Mesothelial cell of epicardium (in vitro differentiated cells): Measurements from ENCODE around the gene NPSR1. TPM values are rescaled to one million over a fixed set of nuclear protein-coding genes. Genes with fewer than 3 reads are reported as not detected.

Experiments used
- DNase-seq, 2 experiments: peaks; one replicate each; pipeline ENCODE4 v3.0.0; 2021; ENCODE audit warnings: low spot score in 2 of 2; ENCODE audit not compliant: unreplicated experiment in 2 of 2
- H3K27ac Mint-ChIP-seq: 2 replicates; pipeline ENCODE4 v1.8.0; 2021; ENCODE audit warnings: mixed read lengths
- H3K27me3 Mint-ChIP-seq: 2 replicates; pipeline ENCODE4 v1.8.0; 2021; ENCODE audit warnings: low read depth, mixed read lengths
- H3K36me3 Mint-ChIP-seq: 2 replicates; pipeline ENCODE4 v1.8.0; 2021; ENCODE audit warnings: mixed read lengths
- H3K4me1 Mint-ChIP-seq: 2 replicates; pipeline ENCODE4 v1.8.0; 2021; ENCODE audit warnings: mixed read lengths
- H3K4me3 Mint-ChIP-seq: 2 replicates; pipeline ENCODE4 v1.8.0; 2021; ENCODE audit warnings: mild to moderate bottlenecking, moderate library complexity, mixed read lengths
- H3K9me3 Mint-ChIP-seq: 2 replicates; pipeline ENCODE4 v1.8.0; 2021; ENCODE audit warnings: mixed read lengths
- CTCF ChIP-seq: fragments of 200-600 bp; sonication (generic); IDR thresholded peaks from one replicate; pipeline ENCODE4 v1.5.0; 2021; ENCODE audit warnings: antibody characterized with exemption; ENCODE audit not compliant: unreplicated experiment
- total RNA-seq: library from RNA; stranded (reverse); gene quantifications from 3 replicates; pipeline ENCODE4 v1.2.1, GENCODE V29; 2021

Gene NPSR1
- total RNA-seq, 1 donor from 2014 or later: not detected

DNA sequence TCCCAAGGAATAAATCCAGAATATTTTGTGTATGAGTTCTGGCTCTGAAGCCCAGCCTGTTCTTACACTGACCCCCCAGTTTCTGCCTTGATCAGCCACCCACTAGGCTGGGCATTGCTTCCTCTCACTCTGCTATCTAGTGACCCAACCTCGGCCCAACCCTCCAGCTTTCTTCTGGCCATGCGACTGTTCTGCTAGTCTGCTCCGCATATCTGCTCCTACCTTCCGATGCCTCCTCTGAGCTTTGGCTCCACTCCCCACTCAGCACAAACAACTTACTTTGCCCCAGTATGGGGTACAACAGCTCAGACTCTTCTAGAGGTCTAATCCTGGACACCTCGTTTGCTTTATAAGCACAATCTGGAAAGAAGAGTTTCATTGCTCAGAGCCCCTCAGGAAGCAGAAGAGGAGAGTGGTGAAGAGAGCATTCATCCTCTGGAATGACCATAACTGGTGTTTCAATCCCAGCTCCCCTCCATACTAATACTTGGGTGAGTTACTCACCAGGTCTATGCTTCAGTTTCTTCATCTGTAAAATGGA lies 99.6 kb downstream of the NPSR1 start:
- H3K9me3 Mint-ChIP-seq: no peaks in the 10 kb centered on the region
- H3K4me3 Mint-ChIP-seq: no peak overlapping the region
- DNase-seq: no peak
- no peak for TF ChIP-seq CTCF
- no peaks in the 10 kb centered on the region for H3K36me3 Mint-ChIP-seq
- no peaks in the 10 kb centered on the region for H3K27me3 Mint-ChIP-seq
- no peak overlapping the region for H3K27ac Mint-ChIP-seq
- H3K4me1 Mint-ChIP-seq: peaks cover 8% of the 10 kb centered on the region

- Mint-ChIP-seq H3K36me3 (no peaks in the 10 kb centered on the region), H3K27me3 (no peaks in the 10 kb centered on the region), H3K27ac (no peak overlapping the region), H3K4me1 (peaks cover 8% of the 10 kb centered on the region), H3K9me3 (no peaks in the 10 kb centered on the region), H3K4me3 (no peak overlapping the region)
- no peak for DNase-seq
- no peak for TF ChIP-seq CTCF
These were observed 100.1 kb downstream of the NPSR1 start for GRCh38 chr7:34758111-34758601.

DNA sequence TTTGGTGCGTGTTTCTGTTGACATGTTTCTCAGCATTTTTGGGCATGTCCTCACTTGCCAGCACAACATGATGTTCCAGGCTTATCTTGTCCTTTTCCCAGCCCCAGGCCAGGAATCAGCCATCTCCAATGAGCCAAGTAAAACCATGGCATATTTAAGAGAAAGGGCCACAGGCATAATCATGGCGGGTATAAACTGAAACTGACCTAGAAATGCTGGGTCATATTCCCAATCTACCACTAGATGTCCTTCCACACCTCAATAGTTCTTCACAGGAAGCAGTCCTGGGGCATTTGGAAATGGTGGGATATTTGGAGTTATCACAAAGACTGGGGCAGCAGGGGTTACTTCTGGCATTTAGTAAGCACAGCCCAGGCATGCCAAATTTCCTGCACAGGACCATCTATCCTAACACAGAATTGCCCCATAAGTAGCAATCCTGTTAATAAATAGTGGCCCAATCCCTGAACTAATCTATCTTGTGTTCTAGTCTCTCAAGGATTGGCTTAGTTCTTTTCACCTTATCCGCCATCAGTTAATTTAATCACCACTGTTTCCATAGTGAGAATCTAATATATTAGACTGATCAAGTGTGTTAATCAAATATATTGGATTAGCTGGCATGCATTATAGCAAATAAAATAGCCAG lies 101.6 kb downstream of the NPSR1 start:
- TF ChIP-seq CTCF: peak; percentile 41
- DNase-seq: no peak
- Mint-ChIP-seq H3K27me3 (no peaks in the 10 kb centered on the region), H3K27ac (no peak overlapping the region), H3K9me3 (no peaks in the 10 kb centered on the region), H3K36me3 (no peaks in the 10 kb centered on the region), H3K4me3 (no peak overlapping the region), H3K4me1 (peaks cover 8% of the 10 kb centered on the region)

DNA sequence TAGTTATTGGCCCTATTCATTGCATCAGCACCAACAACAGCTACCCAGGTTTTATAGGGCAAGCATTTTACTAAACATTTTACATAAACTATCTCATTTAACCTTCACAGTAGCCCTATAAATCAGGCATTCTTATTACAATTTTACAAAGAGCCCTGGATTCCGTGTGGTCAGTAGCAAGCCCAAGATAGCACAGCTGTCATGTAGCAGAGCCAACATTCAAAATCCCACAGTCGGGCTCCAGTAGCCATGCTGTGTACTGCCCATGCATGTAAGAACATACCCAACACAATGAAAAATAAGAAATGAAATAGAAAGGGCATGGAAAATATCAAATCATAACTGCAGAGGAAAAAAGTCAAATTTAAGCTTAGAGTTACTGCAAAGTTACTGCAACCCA lies 102.3 kb downstream of the NPSR1 start:
- no peak for TF ChIP-seq CTCF
- Mint-ChIP-seq H3K4me3 (no peak overlapping the region), H3K27me3 (no peaks in the 10 kb centered on the region), H3K4me1 (peaks cover 8% of the 10 kb centered on the region), H3K27ac (no peak overlapping the region), H3K9me3 (no peaks in the 10 kb centered on the region), H3K36me3 (no peaks in the 10 kb centered on the region)
- no peak for DNase-seq

DNA sequence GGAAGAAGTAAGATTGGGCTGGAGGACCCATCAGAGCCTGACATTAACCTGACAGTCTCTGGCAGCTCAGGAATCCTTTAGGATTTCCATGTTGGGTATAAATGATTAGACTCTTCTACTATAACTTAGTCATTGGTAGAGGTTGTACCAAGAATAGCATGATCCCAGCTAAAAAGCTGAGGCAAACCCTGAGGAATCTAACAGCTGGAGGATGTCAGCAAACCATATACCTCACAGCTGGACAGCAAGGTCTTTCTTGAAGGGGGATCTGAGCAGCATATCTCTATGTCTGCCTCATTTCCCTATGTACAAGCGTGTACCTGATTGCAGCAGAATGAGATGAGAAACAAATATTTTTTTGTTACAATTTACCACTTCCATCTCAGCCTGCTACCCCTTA lies 103.2 kb downstream of the NPSR1 start:
- no peaks in the 10 kb centered on the region for H3K9me3 Mint-ChIP-seq
- H3K27ac Mint-ChIP-seq: no peak overlapping the region
- DNase-seq: no peak
- H3K4me3 Mint-ChIP-seq: no peak overlapping the region
- TF ChIP-seq CTCF: no peak
- H3K4me1 Mint-ChIP-seq: peaks cover 2% of the 10 kb centered on the region
- H3K36me3 Mint-ChIP-seq: no peaks in the 10 kb centered on the region
- no peaks in the 10 kb centered on the region for H3K27me3 Mint-ChIP-seq
